T-helper 1 cell (primary cell): Measurements from ENCODE around the gene TRPV4.

ENCODE experiments used
- DNase-seq, 5 donors: peaks; one replicate each; pipeline ENCODE4 v3.0.0-alpha.2; 2012 to 2020

The TRPV4 gene

GRCh38 chr12:109760930-109761921 is 72.0 kb downstream of the TRPV4 start:
- no peak for DNase-seq

- no peak for DNase-seq
These were observed 72.9 kb downstream of the TRPV4 start for GRCh38 chr12:109760031-109760929.

DNA sequence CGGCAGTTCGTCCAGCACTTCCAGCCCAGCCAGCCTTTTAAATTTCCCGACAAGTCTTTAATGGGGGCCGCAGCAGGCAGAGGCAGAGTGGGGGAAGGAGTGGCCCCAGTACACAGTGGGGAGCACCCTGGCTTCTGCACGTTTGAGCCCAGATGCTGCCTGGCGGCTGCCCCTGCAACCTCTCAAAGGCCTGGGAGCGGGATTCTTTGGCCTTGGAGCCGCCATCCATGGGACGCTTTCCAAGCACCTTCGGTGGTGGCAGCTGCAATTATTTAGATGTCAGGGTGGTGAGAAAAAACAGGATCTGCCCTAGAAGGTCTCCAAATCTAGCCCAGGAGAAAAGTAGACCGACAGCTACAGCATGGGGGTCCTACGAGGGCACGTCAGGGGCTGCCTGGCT is 73.6 kb downstream of the TRPV4 start:
- DNase-seq = no peak

GRCh38 chr12:109758426-109759420 is 74.5 kb downstream of the TRPV4 start:
- no peak for DNase-seq

- DNase-seq = no peak
These were observed 75.4 kb downstream of the TRPV4 start for GRCh38 chr12:109757671-109758265.

DNA sequence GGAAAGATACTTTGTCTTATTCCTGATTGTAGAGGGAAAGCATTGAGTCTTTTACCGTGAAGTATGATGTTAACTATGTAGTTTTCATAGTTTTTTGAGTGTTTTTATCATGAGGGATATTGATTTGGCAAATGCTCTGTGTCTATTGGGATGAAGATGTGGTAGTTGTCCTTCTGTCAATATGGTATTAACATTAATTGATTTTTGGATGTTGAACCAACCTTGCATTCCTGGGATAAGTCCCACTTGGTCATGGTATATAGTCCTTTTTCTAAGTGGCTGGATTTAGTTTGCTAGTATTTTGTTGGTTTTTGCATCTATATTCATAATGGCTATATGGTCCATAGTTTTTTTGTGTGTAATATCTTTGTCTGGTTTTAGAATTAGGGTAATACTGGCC is 76.7 kb downstream of the TRPV4 start:
- DNase-seq = no peak

DNA sequence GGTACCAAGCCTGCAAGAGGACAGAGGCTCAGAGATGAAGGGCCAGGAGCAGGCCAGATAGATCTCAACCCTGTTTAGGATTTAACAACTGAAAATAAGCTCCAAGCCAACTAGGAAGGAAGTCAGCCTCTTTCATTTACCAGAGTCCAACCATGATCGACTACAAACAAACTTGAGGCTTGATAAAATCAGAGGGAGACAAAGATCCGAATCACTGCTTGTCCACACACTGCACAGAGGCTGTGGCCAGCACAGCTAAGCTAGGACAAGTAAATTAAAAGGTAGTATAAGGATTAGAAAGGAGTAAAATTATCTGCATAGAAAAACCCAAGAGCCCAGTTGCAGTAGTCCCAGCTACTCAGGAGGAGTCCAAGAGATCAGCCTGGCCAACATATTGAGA is 79.2 kb downstream of the TRPV4 start:
- no peak for DNase-seq

GRCh38 chr12:109753054-109753401 is 80.2 kb downstream of the TRPV4 start:
- DNase-seq = peak in 1 of 5 donors; percentile 4

DNA sequence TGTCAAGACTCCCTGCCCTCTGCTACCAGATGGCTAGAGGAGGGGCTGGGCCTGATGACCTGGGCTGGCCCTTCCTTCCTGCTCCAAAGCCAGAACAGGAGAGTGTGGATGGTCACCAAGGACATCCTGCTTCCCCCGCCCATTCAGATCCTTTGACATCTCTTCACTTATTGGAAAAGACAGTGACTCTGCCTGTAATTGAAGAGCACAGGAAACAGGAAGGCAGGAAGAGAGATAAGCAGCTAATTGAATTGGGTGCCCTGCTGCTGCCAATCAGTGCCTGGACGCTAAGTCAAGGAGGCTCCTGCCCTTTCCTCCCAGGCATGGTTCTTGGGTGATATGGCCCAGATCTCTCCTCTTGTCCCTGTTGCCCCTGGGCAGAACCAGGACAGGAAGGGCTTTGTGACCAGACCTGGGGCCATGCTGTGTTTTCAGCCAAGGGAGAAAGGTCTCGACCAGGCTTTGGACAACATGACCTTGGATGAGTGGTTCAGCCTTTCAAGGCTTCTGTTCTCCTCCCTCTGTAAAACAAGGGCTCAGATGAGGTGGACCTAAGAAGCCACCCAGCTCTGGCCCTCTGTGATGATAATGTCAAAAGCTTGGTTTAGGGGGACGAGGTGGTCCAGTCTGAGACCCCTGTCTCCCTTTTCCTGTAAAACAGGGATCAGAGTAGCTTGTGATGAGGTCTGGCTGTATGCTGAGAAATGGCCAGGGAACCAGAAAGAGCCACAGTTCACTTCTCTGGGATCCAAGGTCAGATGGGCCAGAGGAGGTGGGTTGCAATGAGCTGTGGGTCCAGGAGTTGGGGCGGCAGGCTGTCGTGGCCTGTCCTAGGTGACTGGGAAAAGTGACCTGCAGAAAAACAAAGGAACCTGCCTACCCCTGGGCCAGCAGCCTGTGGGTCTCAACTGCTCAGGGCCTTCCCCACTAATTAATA is 80.8 kb downstream of the TRPV4 start:
- no peak for DNase-seq

GRCh38 chr12:109744986-109745942 is 87.9 kb downstream of the TRPV4 start:
- DNase-seq = peak in 1 of 5 donors; percentile 1

GRCh38 chr12:109744026-109744425 is 89.2 kb downstream of the TRPV4 start:
- peak in 1 of 5 donors; percentile 6 for DNase-seq

- DNase-seq = no peak
These were observed 89.9 kb downstream of the TRPV4 start for GRCh38 chr12:109743076-109743910.

GRCh38 chr12:109741970-109742703 is 91.1 kb downstream of the TRPV4 start:
- DNase-seq = no peak

DNA sequence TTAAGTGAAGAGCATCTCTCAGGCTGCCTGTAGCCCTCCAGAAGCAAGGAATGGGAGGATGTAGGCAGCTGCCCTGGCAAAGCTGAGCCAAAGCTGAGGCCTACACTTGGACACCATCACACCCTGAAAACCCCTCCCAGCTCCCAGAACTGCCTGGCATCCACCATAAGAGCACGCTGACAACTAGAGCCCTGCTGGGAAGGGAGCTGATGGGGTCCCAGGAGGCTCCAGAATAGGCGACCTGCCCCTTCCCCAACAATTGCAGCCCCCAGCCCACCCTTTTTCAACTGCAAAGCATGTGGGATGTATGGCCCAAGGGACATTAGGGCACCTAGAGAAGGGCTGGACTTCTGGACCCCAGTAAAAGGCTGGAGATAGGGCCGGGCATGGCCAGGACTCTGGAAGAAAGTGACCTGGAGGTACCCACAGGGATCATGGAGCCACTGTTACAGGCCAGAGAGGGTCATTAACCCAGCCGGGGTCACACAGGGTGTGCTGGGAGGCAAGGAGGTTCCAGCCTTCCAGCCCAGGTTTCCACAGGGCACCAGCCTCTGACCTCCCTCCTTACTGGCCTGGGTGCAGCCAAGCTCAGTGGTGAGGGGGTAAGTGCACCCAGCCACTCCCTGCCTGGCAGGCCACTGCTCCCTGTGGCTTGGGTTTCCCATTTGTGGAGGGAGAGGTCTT is 91.8 kb downstream of the TRPV4 start:
- DNase-seq = no peak

DNA sequence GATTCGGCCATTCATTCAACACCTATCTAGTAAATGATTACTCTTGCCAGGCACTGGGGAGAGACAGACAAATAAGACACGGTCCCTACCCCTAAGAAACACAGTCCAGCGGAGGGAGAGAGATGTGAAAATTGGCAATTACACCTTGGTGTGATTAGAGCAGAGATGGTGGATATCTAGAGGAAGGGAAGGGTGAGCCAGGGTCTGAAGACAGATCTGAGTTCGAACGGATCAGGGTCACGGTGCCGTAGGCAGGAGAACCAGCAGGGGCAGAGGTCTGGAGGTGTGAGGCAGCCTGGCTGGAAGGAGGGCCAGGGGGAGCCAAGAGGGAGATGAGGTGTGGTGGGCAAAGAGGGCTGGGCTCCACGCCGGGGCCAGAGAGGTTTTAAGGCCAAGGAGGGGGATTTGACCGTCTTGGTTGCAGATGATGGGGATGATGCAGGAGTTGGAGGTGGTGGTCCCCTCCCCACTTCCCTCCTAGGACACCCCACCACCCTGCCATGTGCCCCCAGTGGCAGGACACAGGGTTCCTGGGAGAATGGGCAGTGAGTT is 92.4 kb downstream of the TRPV4 start:
- no peak for DNase-seq
